ENCODE results near the gene MAST2.

- TF ChIP-seq CTCF (conservative IDR thresholded peaks at IDR 0.05 in 1 of 2, IDR thresholded peaks at IDR 0.05 in 1 of 2; ENCODE audit: extremely low read depth in 1 of 2, insufficient read depth in 1 of 2, low read depth in 1 of 2, low read length in 2 of 2) (no peak), EZH2 (IDR thresholded peaks at IDR 0.05; ENCODE audit: borderline replicate concordance, low read length) (no peak)
Observed at GRCh38 chr1:46041551-46041950, 238.1 kb downstream of the MAST2 start.

All from mammary epithelial cell (primary cell).